Fibroblast of gingiva (primary cell): Measurements from ENCODE around the gene MAN1B1.

Source experiments
- DNase-seq: peaks from one replicate; pipeline ENCODE4 v3.0.0-alpha.2; 2011; ENCODE audit warnings: low read depth

MAN1B1 gene

DNA sequence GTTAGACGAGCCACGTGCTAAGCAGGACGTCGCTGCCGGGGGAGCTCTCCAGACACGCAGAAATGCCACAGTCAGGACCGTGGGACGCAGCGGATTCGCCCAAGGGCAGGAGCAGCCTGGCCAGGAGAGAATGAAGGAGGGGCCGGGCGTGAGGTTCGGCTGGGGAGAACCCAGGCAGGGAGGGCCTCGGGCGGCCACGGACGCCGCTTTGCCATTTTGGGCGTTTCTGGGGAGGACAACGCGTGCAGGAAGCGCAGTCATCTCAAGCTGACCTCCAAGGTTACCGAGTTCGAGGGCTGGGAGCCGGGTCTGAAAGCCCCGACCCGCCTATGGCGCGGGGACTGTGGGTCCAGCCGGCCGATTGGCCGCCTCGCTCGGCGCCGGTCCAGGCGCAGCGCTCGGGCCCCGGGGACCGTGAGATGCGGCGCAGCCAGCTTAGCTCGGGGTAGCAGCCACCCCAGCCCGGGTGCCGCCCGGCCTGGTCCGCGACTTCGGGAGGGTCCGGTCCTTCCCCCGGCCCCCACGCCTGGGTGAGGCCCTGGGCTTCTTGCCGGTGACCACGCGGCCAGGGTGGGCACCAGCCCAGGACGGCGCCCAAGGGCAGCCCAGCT is 760 bp upstream of the MAN1B1 start:
- peak; percentile 58 for DNase-seq

DNA sequence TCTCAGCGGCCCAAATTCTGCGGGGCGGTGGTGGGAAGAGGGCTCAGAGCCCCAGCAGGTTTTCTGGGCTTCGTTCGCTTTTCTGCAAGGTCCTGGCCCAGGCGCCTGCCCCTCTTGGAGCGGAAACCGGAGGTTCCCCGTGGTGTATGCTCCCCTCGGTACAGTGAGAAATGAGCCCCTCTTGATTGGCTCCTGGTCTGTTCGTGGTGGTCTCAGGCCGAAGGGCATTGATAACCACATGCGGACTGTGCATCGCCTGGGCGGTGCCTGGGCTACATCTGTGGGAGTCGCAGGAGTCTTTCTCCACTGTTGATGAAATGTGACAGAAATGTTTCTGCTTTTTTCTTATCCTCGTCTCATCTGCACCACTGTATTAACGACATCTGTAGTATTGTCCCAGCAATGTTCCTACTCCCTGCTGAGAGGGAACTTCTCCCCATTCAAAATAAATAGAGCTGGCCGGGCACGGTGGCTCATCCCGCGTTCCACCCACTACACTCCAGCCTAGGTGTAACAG is 682 bp downstream of the MAN1B1 start:
- no peak for DNase-seq

DNA sequence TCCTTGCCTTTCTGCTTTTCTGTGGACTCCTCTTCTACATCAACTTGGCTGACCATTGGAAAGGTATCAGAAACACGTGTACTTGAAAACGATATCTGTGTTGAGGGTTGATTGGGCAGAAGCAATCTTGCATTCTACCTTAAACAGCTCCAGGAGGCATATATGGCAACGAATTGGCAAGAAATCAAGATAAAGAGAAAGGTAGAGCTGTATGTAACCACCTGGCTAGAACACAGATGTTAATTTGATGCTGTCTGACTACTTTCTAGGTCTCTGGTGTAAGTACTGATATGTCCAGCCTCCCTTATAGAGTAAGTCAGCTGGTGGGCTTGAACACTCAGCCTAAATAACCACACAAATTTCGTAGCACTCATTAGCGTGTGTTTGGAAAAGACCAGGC is 1.3 kb downstream of the MAN1B1 start:
- no peak for DNase-seq

DNA sequence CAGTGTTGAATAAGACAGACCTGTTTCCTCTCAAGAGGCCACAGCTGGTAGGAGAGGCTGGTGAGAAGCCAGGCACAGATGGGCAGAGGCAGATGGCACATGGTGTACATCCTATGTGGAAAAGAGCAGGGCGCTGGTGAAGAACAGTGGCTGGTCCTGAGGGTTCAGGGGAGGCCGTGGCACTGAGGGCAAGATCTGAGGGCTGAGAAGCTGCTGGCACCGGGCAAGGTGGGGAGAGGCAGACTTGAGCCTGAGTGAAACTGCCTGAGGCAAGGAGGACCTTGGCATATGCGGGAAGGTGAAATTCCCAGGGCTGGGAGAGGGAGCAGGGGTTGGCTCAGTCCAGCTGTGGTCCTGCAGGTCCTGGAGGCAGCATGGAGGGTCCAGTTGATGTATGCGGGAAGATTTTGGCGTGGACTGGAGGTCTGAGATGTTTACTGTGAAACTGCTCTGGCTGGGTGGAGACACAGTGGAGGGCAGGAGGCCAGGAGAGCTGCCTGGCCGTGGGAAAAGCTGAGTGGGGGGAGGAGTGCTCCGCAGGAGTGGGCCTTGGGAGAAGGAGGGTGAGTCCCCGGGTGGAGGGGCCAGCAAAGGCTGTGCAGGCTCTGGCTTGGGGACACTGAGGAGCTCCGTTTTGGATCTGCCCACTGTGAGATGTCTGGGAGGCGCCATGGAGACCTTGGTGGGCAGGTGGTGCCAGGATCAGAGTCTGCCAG is 2.6 kb downstream of the MAN1B1 start:
- DNase-seq: no peak

DNA sequence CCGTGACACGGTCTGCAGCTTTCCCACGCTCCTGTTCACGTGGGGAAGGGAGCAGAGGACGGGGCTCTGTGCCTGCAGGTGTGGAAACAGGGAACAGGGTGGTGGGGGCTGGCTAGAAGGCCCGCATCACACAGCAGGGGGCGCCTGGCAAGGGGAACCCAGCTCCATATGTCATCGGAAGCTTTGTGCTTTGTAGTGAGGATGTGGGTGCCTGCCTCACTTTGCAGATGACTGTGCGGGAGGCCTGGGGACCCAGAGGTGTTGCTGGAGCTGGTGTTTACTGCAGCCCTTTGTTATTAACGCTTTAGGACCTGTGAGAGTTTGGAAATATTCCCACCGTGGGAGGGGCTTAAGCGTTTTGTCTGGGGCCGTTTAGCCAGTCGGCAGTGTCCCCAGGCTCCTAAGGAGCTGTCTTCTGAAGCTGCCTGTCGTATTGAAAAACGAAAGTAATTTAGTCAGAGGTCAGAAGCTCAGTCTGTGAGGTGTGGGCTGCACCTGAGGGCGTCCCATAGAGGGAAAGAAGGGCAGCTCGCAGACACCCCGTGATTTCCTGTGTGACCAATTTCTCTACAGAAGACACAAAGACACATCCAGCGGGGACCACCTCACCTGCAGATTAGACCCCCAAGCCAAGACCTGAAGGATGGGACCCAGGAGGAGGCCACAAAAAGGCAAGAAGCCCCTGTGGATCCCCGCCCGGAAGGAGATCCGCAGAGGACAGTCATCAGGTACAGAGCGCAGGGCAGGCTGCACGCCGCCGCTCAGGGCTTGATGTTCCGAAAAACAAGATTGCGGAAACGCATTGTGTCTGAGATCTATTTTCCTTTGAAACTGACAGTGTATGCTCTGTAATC is 9.1 kb downstream of the MAN1B1 start:
- DNase-seq: no peak

DNA sequence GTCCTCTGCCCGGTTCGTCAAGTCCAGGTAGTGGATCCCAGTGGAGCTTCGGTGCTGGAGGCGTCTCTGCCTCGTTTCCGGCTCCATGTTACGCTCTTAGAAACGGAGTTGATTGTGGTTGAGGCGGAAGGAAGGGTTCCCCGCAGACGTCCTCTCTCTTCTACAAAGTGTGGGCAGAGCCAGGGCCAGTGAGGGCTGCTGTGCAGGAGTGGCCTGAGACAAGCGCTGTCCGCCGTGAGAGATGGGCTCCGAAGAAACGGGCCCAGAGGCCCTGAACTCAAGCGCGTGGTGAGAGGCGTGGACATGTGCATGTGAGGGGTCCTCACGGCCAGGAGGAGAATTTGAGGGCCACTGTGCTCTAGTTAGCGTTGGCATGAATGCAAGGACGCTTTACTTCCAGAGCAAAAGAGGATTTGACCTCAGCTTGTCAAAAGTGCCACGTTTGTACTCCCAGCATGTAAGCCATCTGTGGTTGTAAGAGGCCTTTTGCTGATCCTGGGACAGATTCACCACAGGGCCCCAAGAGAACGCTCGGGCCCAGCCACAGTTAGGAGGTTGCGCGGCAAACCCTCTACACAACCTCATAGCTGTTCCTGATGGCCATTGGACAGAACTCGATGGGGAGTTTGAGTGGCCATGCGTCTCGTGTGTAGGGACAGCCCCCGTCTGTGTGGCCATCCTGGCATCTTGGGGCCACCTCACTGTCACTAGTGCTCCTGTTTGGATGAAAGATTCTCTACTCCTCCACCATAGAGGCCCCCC is 10.2 kb downstream of the MAN1B1 start:
- no peak for DNase-seq

DNA sequence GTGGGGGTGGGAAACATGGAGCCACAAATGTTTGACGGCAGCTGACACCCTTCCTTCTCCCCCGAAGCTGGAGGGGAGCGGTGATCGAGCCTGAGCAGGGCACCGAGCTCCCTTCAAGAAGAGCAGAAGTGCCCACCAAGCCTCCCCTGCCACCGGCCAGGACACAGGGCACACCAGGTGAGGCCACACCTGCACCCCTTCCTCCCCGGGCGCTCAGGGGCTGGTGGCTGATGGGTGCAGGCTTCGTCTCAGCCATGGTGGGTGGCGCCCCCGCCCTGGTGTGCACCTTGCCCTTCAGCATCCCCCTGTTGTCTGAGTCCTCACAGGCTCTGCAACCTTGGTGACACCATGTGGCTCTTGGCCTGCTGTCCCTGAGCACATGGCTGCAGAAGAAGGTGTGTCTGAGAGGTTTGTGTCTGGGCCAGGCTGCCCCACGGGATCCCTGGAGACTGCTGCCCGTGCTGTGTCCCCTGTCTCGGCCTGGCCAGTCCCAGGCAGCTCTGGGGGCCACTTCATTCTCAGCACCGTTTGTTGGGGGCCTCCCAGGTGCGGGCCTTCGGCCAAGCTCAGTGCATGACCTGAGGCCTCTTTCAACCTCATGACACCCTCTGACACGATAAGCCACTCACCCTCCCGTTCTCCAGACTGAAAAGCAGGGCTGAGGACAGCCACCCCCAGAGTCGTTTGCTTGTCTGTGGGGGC is 11.1 kb downstream of the MAN1B1 start:
- DNase-seq: no peak

DNA sequence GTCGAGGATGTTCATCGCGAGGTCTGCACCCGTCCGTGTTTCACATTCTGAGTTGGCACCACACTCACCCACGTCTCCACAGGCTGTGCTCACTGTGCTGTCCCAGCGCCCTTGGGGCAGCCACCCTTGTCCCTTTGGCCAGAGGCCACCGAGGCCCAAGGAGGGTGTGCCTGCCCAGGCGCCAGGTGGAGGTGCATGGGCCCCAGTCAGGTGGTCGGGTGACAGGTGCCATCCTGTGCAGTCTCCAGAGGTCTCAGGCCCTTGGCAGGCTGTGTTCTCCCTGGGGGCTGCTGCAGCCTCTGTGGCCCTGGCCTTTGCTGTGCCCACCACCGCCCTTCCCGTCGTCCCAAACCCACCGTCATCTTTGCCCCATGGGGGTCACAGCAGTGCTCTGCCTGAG is 12.4 kb downstream of the MAN1B1 start:
- DNase-seq: no peak

DNA sequence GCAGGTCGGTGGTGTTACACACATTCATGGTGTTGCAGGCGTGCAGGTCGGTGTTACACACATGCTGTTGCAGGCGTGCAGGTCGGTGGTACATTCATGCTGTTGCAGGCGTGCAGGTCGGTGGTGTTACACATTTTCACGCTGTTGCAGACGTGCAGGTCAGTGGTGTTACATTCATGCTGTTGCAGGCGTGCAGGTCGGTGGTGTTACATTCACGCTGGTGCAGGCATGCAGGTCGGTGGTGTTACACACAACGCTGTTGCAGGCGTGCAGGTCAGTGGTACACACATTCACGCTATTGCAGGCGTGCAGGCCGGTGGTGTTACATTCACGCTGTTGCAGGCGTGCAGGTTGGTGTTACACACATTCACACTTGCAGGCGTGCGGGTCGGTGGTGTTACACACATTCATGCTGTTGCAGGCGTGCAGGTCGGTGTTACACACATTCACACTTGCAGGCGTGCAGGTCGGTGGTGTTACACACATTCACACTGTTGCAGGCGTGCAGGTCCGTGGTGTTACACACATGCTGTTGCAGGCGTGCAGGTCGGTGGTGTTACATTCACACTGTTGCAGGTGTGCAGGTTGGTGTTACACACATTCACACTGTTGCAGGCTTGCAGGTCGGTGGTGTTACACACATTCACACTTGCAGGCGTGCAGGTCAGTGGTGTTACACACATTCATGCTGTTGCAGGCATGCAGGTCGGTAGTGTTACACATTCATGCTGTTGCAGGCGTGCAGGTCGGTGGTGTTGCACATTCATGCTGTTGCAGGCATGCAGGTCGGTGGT is 16.6 kb downstream of the MAN1B1 start:
- no peak for DNase-seq

DNA sequence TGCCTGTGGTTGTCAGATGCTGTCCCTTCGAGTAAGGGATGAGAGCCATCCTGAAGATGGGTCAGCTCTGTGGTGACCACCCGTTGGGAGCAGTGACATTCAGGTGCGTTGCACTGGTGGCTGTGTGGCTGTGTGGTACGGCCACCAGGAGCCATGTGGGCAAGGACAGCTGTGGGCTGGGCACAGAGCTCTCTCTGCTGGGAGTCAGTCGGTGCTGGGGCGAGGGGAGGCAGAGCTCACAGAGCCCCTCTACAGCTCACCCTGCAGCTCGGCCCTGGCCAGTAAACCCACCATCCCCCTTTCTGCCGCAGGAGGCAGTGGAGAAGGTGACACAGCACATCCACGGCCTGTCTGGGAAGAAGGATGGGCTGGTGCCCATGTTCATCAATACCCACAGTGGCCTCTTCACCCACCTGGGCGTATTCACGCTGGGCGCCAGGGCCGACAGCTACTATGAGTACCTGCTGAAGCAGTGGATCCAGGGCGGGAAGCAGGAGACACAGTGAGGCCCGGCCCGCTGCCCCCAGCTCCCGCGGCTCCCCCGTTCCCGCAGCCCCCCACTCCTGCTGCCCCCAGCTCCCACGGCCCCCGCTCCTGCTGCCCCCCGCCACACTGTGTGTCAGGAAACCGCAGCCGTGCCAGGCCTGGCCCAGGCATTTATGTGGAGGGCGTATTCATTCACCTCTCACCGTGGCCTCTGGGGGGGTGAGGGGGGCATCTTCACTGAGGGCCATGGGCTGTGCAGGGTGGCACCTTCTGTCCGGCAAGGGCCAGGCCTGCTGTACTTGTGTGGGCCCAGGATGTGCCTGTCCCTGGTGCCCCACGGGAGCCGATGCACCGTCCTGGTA is 19.3 kb downstream of the MAN1B1 start:
- DNase-seq: no peak

DNA sequence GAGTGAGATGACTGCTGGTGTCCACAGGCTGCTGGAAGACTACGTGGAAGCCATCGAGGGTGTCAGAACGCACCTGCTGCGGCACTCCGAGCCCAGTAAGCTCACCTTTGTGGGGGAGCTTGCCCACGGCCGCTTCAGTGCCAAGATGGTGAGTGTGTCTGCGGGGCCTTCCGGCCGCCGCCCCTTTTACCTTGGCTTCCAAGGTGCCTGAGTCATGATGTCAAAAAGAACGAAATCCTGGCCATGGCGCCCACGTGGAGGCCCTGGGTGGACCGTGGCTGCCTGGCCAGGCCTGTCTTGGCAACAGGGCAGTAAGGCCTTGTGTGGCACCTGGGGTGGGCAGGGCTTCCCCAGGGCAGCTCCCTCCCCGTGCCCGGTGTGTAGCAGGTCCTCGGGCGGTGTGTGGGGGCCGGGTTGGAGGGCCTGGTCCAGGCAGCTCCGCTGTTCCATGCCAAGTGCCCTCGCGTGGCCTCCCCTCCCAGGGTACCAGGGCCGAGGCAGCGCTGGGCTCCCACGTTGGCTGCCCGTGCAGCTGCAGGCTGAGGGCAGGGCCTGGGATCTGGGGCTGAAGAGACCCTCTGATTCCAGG is 20.0 kb downstream of the MAN1B1 start:
- no peak for DNase-seq

DNA sequence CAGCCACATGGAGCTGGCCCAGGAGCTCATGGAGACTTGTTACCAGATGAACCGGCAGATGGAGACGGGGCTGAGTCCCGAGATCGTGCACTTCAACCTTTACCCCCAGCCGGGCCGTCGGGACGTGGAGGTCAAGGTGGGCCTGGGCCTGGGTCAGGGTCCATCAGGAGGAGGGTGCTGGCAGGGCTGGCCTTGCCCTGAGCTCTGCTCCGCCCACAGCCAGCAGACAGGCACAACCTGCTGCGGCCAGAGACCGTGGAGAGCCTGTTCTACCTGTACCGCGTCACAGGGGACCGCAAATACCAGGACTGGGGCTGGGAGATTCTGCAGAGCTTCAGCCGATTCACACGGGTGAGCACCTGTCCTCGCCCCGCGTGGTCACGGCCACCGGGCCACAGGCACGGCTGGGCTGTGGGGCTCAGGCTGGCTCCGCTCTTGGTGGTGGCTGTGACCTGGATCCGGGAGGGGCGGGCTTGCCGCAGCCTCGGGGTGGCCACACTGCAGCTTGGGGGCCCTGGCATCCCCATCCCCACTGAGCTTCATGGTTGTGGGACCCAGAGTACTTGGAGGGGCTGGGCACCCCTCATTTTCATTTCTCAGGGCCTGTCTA is 20.6 kb downstream of the MAN1B1 start:
- no peak for DNase-seq

DNA sequence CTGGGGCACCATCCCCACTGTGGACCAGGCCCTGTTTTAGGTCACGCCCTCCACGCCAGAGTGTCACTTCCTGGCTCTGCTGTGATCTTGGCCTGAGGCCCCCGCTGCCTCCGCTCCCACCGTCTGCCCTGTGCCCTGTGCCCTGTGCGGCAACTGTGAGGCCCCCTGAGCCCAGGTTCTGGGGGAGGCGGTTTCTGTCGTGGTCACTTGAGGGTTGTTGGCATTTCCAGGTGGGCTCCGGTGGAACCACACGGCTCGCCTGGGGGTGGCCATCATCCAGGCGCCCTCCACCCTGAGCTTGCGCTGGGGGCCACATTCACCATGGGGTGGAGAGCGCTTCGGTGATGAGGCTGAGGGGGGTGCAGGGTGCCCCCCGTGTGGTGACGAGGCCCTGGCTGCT is 21.2 kb downstream of the MAN1B1 start:
- no peak for DNase-seq

DNA sequence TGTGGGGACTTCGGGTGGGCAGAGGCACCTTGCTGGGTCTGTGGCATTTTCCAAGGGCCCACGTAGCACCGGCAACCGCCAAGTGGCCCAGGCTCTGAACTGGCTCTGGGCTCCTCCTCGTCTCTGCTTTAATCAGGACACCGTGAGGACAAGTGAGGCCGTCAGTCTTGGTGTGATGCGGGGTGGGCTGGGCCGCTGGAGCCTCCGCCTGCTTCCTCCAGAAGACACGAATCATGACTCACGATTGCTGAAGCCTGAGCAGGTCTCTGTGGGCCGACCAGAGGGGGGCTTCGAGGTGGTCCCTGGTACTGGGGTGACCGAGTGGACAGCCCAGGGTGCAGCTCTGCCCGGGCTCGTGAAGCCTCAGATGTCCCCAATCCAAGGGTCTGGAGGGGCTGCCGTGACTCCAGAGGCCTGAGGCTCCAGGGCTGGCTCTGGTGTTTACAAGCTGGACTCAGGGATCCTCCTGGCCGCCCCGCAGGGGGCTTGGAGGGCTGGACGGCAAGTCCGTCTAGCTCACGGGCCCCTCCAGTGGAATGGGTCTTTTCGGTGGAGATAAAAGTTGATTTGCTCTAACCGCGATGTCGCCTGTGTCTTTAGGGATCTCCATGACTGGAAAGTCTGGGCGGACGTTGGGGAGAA is 21.9 kb downstream of the MAN1B1 start:
- DNase-seq: no peak

DNA sequence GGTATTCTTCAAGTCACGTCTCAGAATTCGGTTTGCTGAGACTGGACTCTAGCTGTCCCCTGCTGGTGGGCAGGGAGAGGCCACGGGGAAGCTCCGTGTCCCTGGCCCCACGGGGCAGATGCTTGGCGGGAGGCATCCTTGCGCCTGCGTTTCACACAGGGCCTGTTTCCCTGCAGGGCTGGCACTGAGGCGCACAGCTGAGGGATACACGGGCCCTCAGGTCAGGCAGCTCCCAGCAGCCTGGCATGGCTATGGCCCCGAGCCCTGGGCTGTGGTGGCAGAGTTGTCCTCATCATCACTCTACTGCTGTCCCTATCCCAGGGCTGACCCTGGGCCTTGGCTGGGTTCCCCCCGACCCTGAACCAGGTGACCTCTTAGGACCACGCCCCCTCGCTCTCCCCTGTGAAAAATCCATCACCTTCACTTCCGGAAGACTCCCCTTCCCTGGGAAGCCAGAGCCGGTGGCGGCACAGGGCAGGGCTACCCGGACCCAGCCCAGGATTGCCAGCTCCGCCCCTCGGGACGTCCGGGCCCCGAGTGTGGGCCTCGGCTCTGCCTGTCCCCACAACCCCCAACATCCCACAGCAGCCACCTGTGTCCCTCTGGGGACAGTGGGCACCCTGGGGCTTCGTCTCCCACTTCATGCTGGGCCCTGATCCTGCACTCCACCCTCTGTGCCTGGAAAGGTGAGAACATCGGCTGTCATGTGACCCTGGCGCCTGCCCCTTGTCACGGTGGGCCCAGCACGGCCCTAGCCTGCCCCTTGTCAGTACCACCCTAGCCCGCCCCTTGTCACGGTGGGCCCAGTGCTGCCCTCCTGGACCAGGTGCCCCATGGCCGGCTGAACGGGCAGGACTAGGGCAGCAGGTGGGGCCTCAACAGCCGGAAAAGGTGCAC is 22.7 kb downstream of the MAN1B1 start:
- no peak for DNase-seq

DNA sequence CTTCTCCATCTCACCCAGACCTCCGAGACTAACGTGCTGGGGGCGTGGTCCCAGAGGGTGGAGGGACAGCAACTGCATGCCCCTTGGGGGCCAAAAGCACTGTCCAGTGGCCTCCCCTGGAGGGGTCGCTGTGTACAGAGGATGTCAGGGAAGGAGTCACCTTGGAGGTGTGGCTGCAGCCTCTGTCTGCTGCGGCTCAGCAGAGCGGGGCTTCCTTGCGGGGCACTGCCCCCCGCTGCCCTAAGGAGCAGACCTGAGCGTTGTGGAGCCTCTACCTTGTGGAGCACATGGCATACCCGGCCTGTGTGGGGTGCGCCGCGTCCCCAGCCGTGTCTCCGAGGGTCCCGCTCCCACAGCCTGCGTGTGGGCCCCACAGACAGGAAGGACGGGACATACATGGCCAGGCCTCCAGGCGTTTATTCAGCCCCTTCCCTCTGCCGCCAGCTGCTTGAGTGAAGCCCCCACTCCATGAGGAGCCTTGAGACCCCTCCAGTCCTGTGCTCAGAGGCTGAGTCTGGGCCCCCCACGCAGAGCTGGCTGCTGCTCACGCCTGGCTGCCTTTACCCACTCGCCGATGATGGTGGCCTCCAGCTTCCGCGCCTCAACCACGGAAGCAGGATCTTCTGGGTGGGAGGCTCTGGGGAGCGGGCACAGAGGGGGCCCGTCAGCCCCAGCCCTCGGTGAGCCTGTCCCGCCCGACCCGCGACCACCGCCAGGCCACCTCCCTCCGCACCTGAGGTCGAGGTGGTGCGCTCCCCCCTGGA is 23.5 kb downstream of the MAN1B1 start:
- DNase-seq: no peak
